ENCODE results near the gene SLC22A14.
"Not testable (repeated sequence)": the region's sequence is repeated elsewhere in the genome, so short reads cannot be mapped to it uniquely, and the experiment has no call there.

The SLC22A14 gene

DNA sequence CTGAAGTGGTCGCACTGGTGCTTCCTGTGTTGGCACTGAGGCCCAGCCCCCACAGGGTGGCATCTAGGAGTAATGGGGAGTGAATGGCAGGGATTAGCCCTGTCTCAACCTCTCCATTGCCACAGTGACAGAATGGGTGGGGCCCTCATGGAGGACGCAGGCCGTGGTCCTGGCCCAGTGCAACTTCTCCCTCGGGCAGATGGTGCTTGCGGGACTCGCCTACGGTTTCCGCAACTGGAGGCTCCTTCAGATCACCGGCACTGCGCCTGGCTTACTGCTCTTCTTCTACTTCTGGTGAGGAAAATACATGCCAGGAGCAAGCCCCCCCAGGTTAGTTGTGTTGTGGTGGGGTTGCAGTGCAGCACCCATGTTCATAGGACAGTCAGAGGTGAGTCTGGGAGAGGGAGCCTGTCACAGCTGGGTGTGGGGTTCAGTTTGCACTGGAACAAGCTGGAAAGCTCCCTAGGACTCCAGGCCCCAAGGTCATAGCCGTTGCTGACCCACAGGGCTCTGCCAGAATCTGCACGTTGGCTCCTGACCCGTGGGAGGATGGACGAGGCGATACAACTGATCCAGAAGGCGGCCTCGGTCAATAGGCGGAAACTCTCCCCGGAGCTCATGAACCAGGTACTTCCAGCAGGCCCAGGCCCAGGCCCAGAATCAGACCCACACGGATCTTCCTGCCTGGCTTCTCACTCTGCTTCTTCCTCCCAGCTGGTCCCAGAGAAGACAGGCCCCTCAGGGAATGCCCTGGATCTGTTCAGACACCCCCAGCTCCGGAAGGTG lies 7.0 kb upstream of the SLC22A14 start:
- DNase-seq: no peak

DNA sequence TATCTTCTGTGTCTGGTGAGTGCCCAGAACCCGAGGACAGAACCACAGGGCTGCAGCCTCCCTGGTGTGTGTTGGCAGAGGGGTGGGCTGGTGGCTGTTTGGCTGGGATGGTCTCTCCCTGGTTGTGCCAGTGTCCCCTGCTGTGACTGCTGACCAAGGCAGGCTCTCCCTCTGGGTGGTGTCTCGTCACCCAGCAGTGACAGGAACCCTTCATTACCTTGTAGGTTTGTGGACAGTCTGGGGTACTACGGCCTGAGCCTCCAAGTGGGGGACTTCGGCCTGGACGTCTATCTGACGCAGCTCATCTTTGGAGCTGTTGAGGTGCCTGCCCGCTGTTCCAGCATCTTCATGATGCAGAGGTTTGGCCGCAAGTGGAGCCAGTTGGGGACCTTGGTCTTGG lies 6.4 kb upstream of the SLC22A14 start:
- DNase-seq: no peak

DNA sequence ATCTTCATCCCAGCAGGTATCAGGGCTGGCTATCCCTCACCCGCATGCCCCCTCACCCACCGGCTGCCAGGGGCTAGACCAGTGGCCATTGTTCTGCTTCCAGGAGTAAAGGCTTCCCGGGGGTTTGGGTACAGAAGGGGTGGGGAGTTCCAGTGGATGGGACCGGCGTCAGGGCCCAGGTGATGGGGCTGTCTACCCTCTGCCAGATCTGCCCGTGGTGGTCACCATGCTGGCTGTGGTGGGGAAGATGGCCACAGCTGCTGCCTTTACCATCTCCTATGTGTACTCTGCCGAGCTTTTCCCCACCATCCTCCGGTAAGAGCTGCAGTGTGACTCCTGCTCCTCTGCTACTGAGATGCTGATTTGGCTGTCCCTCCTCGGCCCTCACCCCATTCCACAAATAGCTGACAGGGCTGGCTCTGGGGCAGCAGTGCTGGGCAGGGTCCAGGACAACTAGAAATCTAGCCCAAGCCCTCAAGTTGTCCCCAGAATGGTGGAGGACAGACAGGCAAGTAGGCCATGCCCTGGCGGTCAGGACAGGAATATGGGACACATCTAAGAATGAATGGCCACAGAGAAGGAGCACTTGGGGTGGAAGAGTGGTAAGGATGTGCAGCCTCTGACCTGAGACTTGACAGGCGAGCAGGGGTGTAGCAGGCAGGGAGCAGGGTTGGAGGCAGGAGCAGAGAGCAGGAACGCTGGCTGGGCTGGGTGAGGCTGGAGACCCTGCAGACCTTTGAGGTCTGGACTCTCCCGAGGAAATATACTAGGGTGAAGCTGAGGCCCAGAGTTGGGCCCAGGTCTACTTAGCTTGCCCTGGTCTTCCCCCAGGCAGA lies 5.8 kb upstream of the SLC22A14 start:
- DNase-seq: no peak

DNA sequence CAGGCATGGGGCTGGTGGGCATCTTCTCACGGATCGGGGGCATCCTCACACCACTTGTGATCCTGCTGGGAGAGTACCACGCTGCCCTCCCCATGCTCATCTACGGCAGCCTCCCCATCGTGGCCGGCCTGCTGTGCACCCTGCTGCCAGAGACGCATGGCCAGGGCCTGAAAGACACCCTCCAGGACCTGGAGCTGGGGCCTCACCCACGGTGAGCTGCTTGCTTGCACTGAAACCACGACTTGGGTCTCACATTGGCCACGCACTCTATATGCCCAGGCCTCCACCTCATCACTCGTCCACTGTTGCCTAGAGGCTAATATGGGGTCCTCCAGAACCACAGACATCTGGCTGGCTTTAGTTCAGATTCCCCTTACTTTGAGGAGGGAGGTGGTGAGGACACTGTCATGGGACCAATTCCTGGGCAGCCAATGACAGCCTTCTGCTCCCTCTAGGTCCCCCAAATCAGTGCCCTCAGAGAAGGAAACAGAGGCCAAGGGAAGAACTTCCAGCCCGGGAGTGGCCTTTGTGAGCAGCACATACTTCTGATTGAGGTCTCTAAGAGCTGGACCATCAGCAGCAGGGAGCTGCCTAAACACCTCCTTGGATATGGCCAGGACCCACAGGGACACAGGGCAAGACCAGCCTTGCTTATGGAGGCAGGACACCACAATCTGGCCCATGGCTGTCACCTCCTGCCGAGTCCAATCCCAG lies 5.0 kb upstream of the SLC22A14 start:
- no peak for DNase-seq

- no peak for DNase-seq
Measured at GRCh38 chr3:38278841-38279240, 3.3 kb upstream of the SLC22A14 start.

- DNase-seq: no peak
Measured at GRCh38 chr3:38283810-38284755, 2.0 kb downstream of the SLC22A14 start.

DNA sequence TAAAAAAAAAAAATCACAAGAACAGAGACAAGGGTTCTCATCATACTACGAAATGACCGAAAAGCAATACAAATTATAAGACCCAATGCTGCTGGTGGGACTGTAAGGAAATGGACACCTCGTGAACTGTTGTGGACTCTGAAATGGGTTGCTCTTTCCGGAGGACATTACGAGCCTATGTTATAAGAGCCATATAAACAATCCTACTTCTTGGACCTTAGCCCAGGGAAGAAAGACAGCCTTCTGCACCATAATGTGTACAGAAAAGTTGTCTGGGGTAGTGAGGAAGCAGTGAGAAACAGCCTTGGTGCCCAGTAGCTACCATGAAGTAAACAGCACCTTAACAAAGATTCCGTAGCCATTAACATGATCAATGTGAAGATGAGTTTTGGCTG lies 2.7 kb downstream of the SLC22A14 start:
- no peak for DNase-seq

- DNase-seq: not testable (repeated sequence)
Measured at GRCh38 chr3:38289286-38290217, 7.5 kb downstream of the SLC22A14 start.

DNA sequence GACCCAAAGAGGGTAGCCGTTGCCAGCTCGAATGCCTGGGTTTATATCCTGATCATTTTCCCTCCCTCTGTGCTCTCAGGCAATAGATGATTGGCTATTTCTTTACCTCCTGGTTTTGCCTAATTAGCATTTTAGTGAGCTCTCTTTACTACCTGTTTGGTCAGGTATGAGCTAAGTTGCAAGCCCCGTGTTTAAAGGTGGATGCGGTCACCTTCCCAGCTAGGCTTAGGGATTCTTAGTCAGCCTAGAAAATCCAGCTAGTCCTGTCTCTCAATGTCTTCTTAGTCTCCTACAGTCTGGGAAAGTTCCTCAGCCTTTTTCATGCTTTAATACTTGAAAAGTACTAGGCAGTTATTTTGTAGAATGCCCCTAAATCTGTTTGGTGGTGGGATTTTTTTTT lies 15.0 kb downstream of the SLC22A14 start:
- not testable (repeated sequence) for DNase-seq

DNA sequence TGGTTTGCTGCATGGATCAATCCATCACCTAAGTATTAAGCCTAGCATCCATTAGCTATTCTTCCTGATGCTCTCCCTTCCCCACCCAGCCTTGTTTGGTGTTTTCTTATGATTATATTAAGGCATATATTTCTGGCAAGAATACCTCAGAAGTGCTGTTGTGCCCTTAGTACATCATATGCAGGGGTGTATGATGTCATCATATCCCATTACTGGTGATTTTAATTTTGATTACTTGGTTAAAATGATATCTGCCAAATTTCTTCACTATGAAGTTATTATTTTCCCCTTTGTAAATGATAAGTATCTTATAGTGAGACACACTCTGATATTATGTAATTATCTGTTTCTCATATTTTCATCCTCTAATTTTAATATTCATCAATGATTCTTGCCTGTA lies 15.4 kb downstream of the SLC22A14 start:
- no peak for DNase-seq

DNA sequence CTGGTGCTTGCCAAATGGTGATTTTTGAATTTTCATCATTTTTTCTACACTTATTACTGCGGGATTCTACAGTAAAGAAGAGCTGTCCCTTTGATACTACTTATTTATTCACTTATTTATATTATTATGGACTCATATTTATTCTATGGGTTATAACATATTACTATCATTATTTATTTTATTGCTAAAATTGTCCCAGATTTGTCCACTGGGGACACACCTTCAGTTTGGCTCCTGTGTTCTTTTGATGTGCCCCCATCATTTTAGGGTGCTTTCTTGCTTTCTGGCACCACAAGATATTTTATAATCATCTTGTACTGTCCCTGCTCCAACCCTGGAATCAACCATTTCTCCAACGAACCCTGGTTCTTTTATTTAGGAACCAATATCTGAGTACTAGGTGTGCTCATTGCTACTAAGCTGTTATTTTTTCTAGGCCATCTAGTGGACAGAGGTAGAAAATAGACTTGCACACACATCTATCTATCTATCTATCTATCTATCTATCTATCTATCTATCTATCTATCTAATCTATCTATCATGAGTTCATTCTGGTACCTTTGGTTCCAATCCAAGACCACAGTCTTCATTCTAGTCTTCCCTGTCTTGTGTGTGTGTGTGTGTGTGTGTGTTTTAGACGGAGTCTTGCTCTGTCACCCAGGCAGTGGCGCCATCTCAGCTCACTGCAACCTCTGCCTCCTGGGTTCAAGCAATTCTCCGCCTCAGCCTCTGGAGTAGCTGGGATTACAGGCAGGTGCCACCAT lies 16.0 kb downstream of the SLC22A14 start:
- DNase-seq: no peak

DNA sequence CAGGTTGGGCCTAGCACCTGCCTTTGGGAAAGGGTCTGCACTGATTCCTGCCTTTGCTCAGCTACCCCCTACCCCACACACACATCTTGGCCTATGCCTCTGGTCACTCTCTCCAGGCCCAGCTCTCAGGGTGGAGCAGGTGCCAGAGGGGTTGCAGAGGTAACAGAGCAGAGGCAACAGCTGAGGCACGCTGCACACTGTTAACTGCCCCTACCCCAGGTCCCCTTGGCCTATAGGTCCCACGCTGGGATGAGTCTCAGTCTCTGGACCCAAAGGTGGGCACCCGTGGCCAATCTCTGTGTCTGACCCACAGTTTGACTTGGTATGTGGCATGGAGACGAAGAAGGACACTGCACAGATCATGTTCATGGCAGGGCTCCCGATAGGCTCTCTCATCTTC lies 24.8 kb downstream of the SLC22A14 start:
- no peak for DNase-seq

- no peak for DNase-seq
Measured at GRCh38 chr3:38307599-38307998, 25.5 kb downstream of the SLC22A14 start.

GRCh38 chr3:38308456-38308855 lies 26.4 kb downstream of the SLC22A14 start:
- no peak for DNase-seq

DNA sequence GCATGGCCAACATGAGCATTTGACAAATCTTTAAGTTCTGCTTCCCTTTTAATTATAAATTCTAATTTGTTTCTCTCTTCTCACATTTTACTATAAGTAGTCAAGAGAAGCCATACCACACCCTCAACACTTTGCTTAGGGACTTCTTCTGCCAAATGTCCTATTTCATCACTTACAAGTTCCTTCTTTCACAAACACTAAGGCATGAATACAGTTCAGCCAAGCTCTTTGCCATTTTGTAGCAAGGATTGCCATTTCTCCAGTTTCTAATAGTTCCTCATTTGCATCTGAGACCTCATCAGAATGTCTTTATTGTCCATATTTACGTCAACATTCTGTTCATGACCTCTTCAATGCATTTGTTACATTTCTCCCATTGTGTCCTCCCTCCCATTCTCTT lies 29.4 kb downstream of the SLC22A14 start:
- no peak for DNase-seq

- DNase-seq: no peak
Measured at GRCh38 chr3:38311941-38312340, 29.8 kb downstream of the SLC22A14 start.

GRCh38 chr3:38312356-38312755 lies 30.3 kb downstream of the SLC22A14 start:
- no peak for DNase-seq

- DNase-seq: no peak
Measured at GRCh38 chr3:38313263-38313662, 31.2 kb downstream of the SLC22A14 start.

DNA sequence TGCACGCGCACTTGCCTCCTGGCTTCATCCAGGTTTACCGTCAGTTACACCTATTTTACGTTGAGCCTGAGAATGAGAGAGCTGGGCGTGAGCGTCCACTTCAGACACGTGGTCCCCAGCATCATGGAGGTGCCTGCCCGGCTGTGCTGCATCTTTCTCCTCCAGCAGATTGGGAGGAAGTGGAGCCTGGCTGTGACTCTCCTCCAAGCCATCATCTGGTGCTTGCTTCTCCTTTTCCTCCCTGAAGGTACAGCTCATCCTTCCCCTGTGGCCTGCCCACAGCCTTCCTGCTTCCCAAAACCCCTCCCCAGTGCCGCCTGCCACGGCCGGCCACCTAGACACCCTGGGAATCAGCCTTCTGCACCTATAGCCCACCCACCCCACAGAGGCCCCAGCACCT lies 31.6 kb downstream of the SLC22A14 start:
- no peak for DNase-seq

GRCh38 chr3:38314112-38314763 lies 32.1 kb downstream of the SLC22A14 start:
- DNase-seq: no peak
